ENCODE measurements around the gene GPR62. TPM values are rescaled to one million over a fixed set of nuclear protein-coding genes. Genes with fewer than 3 reads are reported as not detected.

Gene GPR62
- total and polyA plus RNA-seq, 9 donors, result 0.13 to 0.59 (median 0.50) TPM

DNA sequence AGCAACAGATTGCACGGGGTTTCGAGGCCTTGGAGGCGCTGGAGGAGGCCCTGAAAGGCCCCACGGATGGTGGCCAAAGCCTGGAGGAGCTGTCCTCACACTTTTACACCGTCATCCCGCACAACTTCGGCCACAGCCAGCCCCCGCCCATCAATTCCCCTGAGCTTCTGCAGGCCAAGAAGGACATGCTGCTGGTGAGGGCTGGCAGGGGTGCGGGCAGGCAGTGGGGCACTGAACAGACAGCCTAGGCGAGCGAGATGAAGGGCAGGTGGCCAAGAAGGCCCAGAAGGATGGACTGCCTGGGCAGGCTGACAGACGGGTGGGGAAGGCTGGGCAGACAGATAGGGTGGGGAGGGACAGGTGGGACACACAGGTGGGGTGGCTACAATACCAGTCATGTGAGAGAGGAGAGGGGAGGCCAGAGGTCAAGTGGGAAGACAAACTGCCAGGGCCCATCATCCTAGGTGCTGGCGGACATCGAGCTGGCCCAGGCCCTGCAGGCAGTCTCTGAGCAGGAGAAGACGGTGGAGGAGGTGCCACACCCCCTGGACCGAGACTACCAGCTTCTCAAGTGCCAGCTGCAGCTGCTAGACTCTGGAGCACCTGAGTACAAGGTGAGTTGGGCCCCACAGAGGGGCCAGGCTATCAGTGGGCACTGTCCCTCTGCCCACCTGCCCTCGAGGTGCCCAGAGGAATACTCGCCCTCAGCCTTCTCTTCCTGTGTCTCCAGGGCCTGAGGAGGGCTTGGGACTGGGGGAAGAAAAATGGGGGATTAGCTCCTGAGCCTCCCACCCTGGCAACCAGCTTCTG lies 9.9 kb upstream of the GPR62 start:
- Histone ChIP-seq H3K4me3 (ENCODE audit: low read length) (no peak overlapping the region), H3K27ac (ENCODE audit: low read length) (no peak overlapping the region), H3K9me3 (replicated peaks; ENCODE audit: control insufficient read depth, low read depth, low read length) (no peaks in the 10 kb centered on the region), H3K36me3 (ENCODE audit: control insufficient read depth, insufficient read depth, low read length) (no peaks in the 10 kb centered on the region), H3K4me1 (ENCODE audit: control insufficient read depth, insufficient read depth, low read length) (peaks cover 25% of the 10 kb centered on the region), H3K27me3 (ENCODE audit: control insufficient read depth, insufficient read depth, low read length) (no peaks in the 10 kb centered on the region)
- 82% methylated on average over 17 of the region's 18 CpGs for WGBS (ENCODE audit: insufficient coverage)
- peak; percentile 6 for DNase-seq

DNA sequence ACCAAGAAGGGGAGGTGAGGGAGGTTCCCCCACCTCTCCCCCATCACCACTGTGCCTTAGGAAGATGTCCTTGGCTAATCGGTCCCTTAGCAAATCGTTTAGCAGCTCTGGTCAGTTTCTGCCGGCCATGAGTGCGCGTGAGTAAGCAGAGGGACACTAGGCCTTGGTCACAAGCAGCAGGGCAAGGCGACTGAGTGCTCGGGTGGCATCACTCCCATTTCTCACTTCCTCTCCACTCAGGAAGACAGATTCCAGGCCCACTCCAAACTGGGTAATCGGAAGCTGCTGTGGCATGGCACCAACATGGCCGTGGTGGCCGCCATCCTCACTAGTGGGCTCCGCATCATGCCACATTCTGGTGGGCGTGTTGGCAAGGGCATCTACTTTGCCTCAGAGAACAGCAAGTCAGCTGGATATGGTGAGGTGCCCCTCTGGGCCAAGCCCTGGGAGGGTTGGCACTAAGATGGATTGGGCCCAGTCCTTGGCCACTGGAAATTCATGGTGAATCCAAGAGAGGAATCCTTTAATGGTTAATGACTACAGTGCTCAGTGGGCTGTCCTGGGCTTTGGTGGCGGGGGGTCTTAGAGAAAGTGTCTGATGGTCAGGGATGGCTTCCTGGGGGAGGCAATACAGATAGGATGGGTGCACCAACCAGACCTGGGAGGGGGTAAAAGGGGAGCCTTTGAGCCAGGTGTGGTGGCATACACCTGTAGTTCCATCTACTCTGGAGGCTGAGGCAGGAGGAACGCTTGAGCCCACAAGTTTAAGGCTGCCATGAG lies 9.1 kb upstream of the GPR62 start:
- H3K27ac ChIP-seq (ENCODE audit: low read length), result no peak overlapping the region
- peaks cover 18% of the 10 kb centered on the region for H3K4me1 ChIP-seq (ENCODE audit: control insufficient read depth, insufficient read depth, low read length)
- H3K27me3 ChIP-seq (ENCODE audit: control insufficient read depth, insufficient read depth, low read length), result peaks cover 2% of the 10 kb centered on the region
- 92% methylated on average over 11 of the region's 14 CpGs for WGBS (ENCODE audit: insufficient coverage)
- H3K4me3 ChIP-seq (ENCODE audit: low read length), result no peak overlapping the region
- H3K36me3 ChIP-seq (ENCODE audit: control insufficient read depth, insufficient read depth, low read length), result no peaks in the 10 kb centered on the region
- no peak for DNase-seq
- no peaks in the 10 kb centered on the region for H3K9me3 ChIP-seq (replicated peaks; ENCODE audit: control insufficient read depth, low read depth, low read length)

DNA sequence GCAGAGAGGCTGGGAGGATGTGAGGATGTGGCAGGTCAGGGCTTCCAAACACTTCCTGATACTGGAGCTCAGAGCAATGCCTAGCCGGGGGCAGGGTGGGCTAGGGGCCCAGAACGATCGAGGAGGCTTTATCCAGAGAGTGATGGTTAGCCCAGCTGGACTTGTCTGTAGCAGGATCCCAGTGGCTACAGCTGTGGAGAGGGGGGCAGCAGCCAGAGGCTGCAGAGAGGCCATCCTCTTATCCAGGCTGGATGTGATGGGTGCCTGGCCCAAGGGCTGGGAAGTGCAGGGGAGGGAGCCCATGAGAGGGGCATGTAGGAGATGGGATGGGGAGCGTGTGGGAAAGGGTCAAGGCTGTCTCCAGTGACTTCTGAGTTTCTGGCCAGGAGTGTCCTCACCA lies 8.4 kb upstream of the GPR62 start:
- Histone ChIP-seq H3K4me3 (ENCODE audit: low read length) (no peak overlapping the region), H3K36me3 (ENCODE audit: control insufficient read depth, insufficient read depth, low read length) (no peaks in the 10 kb centered on the region), H3K4me1 (ENCODE audit: control insufficient read depth, insufficient read depth, low read length) (peaks cover 14% of the 10 kb centered on the region), H3K27ac (ENCODE audit: low read length) (no peak overlapping the region), H3K27me3 (ENCODE audit: control insufficient read depth, insufficient read depth, low read length) (peaks cover 2% of the 10 kb centered on the region), H3K9me3 (replicated peaks; ENCODE audit: control insufficient read depth, low read depth, low read length) (no peaks in the 10 kb centered on the region)
- no peak for DNase-seq
- 48% methylated on average over 3 of the region's 4 CpGs for WGBS (ENCODE audit: insufficient coverage)

DNA sequence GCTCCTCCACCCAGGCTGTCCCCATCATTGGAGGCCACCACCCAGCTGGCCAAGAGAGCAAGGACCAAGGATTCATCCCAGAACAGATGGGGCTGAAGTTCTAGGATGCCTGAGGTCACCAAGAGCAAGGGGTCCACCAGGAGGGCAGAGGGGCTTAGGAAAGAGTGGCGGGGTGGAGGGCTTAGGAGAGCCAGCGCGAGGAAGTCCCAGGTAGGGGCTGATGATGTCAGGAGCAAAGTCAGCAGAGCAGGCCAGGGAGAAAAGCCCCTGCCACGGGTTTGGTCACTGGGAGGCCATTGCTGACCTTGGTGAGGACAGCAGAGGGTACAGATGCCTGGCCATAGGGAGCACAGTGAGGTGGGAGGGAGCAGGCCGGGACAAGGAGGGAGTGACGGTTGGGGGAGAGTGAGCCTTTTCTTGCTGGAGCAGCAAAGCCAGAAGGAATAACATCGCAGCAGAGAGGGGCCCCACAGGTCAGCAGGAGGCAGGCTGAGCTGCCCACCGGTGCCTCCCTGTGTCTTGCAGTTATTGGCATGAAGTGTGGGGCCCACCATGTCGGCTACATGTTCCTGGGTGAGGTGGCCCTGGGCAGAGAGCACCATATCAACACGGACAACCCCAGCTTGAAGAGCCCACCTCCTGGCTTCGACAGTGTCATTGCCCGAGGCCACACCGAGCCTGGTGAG lies 7.8 kb upstream of the GPR62 start:
- DNase-seq, result no peak
- Histone ChIP-seq H3K9me3 (replicated peaks; ENCODE audit: control insufficient read depth, low read depth, low read length) (no peaks in the 10 kb centered on the region), H3K27ac (ENCODE audit: low read length) (no peak overlapping the region), H3K27me3 (ENCODE audit: control insufficient read depth, insufficient read depth, low read length) (peaks cover 2% of the 10 kb centered on the region), H3K4me1 (ENCODE audit: control insufficient read depth, insufficient read depth, low read length) (peaks cover 12% of the 10 kb centered on the region), H3K36me3 (ENCODE audit: control insufficient read depth, insufficient read depth, low read length) (no peaks in the 10 kb centered on the region), H3K4me3 (ENCODE audit: low read length) (no peak overlapping the region)
- WGBS (ENCODE audit: insufficient coverage), result 66% methylated on average over 12 of the region's 13 CpGs

DNA sequence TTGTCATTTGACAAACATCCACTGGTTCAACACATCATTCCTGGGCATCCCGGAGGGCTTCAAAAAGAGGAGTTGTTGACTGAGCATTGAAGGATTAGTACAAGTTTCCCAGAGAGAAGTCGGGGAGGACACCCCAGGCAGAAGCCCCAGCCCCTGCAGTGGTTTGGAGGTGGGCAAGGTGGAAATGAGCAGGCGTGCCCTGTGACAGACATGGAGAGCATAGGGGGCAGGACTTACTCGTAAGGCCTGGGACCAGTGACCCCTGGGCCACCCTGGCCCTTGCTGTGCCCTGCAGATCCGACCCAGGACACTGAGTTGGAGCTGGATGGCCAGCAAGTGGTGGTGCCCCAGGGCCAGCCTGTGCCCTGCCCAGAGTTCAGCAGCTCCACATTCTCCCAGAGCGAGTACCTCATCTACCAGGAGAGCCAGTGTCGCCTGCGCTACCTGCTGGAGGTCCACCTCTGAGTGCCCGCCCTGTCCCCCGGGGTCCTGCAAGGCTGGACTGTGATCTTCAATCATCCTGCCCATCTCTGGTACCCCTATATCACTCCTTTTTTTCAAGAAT lies 7.1 kb upstream of the GPR62 start:
- Histone ChIP-seq H3K4me3 (ENCODE audit: low read length) (no peak overlapping the region), H3K4me1 (ENCODE audit: control insufficient read depth, insufficient read depth, low read length) (peaks cover 4% of the 10 kb centered on the region), H3K36me3 (ENCODE audit: control insufficient read depth, insufficient read depth, low read length) (no peaks in the 10 kb centered on the region), H3K9me3 (replicated peaks; ENCODE audit: control insufficient read depth, low read depth, low read length) (no peaks in the 10 kb centered on the region), H3K27ac (ENCODE audit: low read length) (no peak overlapping the region), H3K27me3 (ENCODE audit: control insufficient read depth, insufficient read depth, low read length) (peaks cover 2% of the 10 kb centered on the region)
- 83% methylated on average over 9 of the region's 10 CpGs for WGBS (ENCODE audit: insufficient coverage)
- no peak for DNase-seq

DNA sequence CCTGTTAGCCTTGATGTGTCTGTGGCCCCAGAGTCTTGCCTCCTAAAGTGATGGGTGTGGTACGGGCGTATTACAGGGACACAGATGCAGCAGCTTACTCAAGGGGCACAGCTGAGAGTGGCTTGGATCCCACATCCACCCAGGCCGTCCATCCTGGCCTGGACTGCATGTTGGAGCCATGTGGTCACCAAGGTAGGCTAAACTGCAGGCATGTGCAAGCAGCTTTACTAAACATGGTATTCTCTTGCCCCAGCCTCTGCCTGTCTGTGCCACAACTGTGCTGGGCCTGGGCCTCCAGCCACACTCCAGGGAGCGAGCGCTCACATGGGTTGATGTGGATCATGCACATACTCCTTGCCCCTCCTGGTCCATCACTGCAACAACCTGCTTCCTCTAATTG lies 6.1 kb upstream of the GPR62 start:
- Histone ChIP-seq H3K27ac (ENCODE audit: low read length) (no peak overlapping the region), H3K4me1 (ENCODE audit: control insufficient read depth, insufficient read depth, low read length) (no peaks in the 10 kb centered on the region), H3K36me3 (ENCODE audit: control insufficient read depth, insufficient read depth, low read length) (no peaks in the 10 kb centered on the region), H3K27me3 (ENCODE audit: control insufficient read depth, insufficient read depth, low read length) (peaks cover 6% of the 10 kb centered on the region), H3K9me3 (replicated peaks; ENCODE audit: control insufficient read depth, low read depth, low read length) (no peaks in the 10 kb centered on the region), H3K4me3 (ENCODE audit: low read length) (no peak overlapping the region)
- WGBS (ENCODE audit: insufficient coverage), result 82% methylated on average over 5 of the region's 5 CpGs
- no peak for DNase-seq

DNA sequence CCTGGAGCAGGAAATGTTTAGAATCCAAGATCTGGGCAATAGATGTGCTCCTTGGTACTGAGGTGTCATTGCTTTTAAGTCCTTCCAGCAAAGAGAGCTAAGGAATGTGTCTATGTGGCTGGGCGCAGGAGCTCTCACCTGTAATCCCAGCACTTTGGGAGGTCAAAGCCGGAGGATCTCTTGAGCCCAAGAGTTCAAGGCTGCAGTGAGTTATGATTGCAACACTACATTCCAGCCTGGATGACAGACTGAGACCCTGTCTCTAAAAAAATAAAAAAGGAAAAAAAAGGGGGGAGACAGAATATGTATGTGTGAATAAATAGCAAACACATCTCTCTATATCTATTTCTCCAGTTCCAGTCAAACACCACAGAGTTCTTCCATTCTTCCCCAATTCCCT lies 4.3 kb upstream of the GPR62 start:
- H3K36me3 ChIP-seq (ENCODE audit: control insufficient read depth, insufficient read depth, low read length), result no peaks in the 10 kb centered on the region
- peaks cover 17% of the 10 kb centered on the region for H3K27me3 ChIP-seq (ENCODE audit: control insufficient read depth, insufficient read depth, low read length)
- H3K4me1 ChIP-seq (ENCODE audit: control insufficient read depth, insufficient read depth, low read length), result peaks cover 9% of the 10 kb centered on the region
- H3K4me3 ChIP-seq (ENCODE audit: low read length), result no peak overlapping the region
- WGBS (ENCODE audit: insufficient coverage), result 100% methylated on average over 1 of the region's 2 CpGs
- H3K9me3 ChIP-seq (replicated peaks; ENCODE audit: control insufficient read depth, low read depth, low read length), result no peaks in the 10 kb centered on the region
- no peak overlapping the region for H3K27ac ChIP-seq (ENCODE audit: low read length)
- DNase-seq, result no peak

DNA sequence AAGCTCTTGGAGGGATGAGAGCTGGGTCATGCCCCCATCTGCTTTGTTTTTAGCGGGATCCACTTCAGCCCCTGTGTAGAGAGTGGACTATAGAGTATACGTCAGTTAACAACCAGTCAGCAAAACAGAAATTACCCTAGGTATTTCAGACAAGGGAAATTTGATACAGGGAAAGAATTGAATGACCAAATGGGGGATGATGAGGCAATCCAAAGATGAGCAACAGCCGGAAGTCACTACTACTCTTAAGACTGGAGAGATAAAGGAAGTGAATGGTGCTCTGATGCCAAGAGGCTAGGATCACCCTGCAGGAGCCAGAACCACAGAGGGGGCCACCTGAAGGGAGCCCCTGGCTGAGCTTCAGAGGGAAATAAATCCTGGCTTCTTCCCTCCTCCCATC lies 1.7 kb upstream of the GPR62 start:
- Histone ChIP-seq H3K4me1 (ENCODE audit: control insufficient read depth, insufficient read depth, low read length) (peaks cover 22% of the 10 kb centered on the region), H3K4me3 (ENCODE audit: low read length) (no peak overlapping the region), H3K9me3 (replicated peaks; ENCODE audit: control insufficient read depth, low read depth, low read length) (no peaks in the 10 kb centered on the region), H3K27ac (ENCODE audit: low read length) (no peak overlapping the region), H3K36me3 (ENCODE audit: control insufficient read depth, insufficient read depth, low read length) (peaks cover 14% of the 10 kb centered on the region), H3K27me3 (ENCODE audit: control insufficient read depth, insufficient read depth, low read length) (peaks cover 17% of the 10 kb centered on the region)
- DNase-seq, result no peak
- no CpG with 5 or more reads among the region's 3 CpGs for WGBS (ENCODE audit: insufficient coverage)

DNA sequence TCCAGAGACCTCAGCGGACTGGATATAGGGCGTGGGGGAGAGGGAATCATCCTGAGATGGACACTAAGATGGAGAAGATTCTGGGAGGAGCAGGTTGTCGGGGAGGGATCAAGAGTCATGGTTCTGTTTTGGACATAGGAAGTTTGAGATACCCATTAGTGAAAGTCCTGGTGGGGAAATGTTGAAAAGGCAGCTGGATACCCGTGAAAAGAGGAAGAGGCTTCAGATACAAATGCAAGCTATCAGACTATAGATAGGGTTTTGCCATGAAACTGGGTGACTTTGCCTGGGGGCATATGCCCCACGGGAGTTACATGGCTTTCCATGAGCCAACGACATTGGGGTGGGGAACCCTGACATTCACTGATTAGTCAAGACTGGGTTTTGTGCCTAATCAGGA lies 1.1 kb upstream of the GPR62 start:
- H3K9me3 ChIP-seq (replicated peaks; ENCODE audit: control insufficient read depth, low read depth, low read length), result no peaks in the 10 kb centered on the region
- DNase-seq, result no peak
- H3K4me1 ChIP-seq (ENCODE audit: control insufficient read depth, insufficient read depth, low read length), result peaks cover 22% of the 10 kb centered on the region
- H3K27me3 ChIP-seq (ENCODE audit: control insufficient read depth, insufficient read depth, low read length), result peaks cover 17% of the 10 kb centered on the region
- no peak overlapping the region for H3K4me3 ChIP-seq (ENCODE audit: low read length)
- WGBS (ENCODE audit: insufficient coverage), result 72% methylated on average over 6 of the region's 6 CpGs
- no peak overlapping the region for H3K27ac ChIP-seq (ENCODE audit: low read length)
- peaks cover 21% of the 10 kb centered on the region for H3K36me3 ChIP-seq (ENCODE audit: control insufficient read depth, insufficient read depth, low read length)

DNA sequence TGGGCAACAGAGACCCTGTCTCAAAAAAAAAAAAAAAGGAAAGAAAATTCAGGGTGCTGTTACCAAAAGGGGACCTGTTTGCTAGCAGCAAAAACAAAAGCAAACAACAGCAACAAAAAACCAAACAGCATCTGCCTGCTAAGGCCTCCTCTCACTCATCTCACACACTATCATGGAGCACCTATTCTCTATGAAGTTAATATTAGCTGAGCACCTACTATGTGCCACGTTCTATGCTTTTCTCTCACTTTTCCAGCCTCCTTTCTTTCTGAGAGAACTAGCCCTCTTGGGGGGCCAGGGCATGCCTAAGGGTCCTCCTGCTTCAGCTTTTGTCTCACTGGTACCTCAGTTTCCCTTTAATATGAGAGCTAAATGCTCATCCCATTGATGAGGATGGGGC lies 468 bp upstream of the GPR62 start:
- peaks cover 17% of the 10 kb centered on the region for H3K27me3 ChIP-seq (ENCODE audit: control insufficient read depth, insufficient read depth, low read length)
- H3K27ac ChIP-seq (ENCODE audit: low read length), result no peak overlapping the region
- H3K9me3 ChIP-seq (replicated peaks; ENCODE audit: control insufficient read depth, low read depth, low read length), result no peaks in the 10 kb centered on the region
- 83% methylated on average over 1 of the region's 1 CpG for WGBS (ENCODE audit: insufficient coverage)
- no peak overlapping the region for H3K4me3 ChIP-seq (ENCODE audit: low read length)
- peaks cover 22% of the 10 kb centered on the region for H3K4me1 ChIP-seq (ENCODE audit: control insufficient read depth, insufficient read depth, low read length)
- peaks cover 27% of the 10 kb centered on the region for H3K36me3 ChIP-seq (ENCODE audit: control insufficient read depth, insufficient read depth, low read length)
- no peak for DNase-seq

Data from muscle of leg (tissue), 11 donors.